ENCODE results near the gene LIPK.

DNA sequence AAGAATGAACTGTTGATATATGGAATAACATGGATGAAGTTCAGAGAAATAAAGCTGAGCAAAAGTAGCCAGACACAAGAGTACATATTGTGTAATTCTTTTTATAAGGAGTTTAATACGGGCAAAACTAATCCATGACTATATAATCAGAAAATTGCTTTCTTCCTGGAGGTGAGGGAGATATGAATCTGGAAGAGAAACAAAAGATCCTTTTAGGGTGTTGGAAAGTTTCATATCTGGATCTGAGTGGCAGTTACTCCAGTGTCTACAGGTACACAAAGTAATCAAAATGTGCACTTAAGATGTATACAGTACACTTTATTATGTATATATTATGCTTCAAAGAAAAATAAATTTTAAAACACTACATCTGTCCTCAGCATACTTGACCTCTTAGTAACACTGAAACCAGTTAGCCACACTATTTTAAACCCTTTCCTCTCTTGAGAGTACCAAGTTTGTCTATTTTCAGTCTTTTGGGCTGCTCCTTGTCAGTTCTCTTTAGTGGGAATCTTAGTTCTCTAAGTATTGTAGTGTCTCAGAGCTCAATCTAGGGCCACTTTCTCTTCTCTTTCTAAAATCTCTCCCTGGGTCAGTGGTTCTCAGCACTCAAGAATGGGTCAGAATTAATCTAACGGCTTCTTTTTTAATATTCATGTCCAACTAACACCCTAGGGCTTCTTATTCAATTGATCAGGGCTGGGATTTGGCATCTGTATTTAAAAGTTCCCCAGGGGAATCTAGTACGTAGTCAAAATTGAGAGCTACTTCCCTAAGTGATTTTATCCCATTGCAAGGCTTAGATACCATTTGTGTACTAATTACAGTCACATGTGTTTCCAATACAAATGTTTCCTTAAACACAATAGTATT is 46.1 kb upstream of the LIPK start:
- TF ChIP-seq REST (IDR thresholded peaks at IDR 0.05; ENCODE audit: unreplicated experiment) = no peak
- no peak for TF ChIP-seq CTCF (conservative IDR thresholded peaks at IDR 0.05; ENCODE audit: low read depth in 2 of 2)
- no peak for TF ChIP-seq EZH2phosphoT487 (IDR thresholded peaks at IDR 0.05; ENCODE audit: unreplicated experiment)
- no peak for TF ChIP-seq EZH2 (IDR thresholded peaks at IDR 0.05; ENCODE audit: low read depth, unreplicated experiment)
- TF ChIP-seq POLR2AphosphoS5 (IDR thresholded peaks at IDR 0.05; ENCODE audit: low read depth) = no peak
- TF ChIP-seq JUNB (IDR thresholded peaks at IDR 0.05; ENCODE audit: unreplicated experiment) = no peak
- no peak for TF ChIP-seq CREB1 (CRISPR knock-in tag; IDR thresholded peaks at IDR 0.05; ENCODE audit: low read depth)
- TF ChIP-seq ETS1 (IDR thresholded peaks at IDR 0.05) = no peak
- no peak for TF ChIP-seq ZNF114 (CRISPR knock-in tag; IDR thresholded peaks at IDR 0.05)
- no peak for TF ChIP-seq STAT1 (IDR thresholded peaks at IDR 0.05; ENCODE audit: unreplicated experiment)
